ENCODE data around the gene SLC22A1. TPM values are rescaled to one million over a fixed set of nuclear protein-coding genes. Genes with fewer than 3 reads are reported as not detected.

Gene SLC22A1
- total and polyA plus RNA-seq, 2 of the 13 experiments (the other 11 are each of a cell fraction or from before 2014, with no cell fraction given): 0.80 to 0.87 TPM

DNA sequence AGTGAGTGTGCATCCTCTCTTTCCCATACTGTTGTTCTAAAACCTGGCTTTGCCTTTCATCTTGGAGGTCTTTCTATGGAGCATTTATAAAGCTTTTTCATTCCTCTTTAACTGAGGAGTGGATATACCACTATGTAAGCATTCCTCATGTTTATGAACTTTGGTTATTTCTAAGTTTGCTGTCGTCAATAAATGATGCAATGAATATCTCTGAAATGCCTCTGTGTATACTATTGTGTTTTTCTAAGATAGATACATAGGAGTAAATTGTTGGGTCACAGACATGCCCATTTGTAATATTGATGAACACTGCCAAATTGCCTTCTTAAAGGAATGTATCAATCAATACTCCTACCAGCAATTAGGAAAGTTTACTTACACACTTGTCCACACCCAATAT is 83.1 kb downstream of the SLC22A1 start:
- Histone ChIP-seq H3K4me2 (ENCODE audit: low read depth, low read length) (no peak overlapping the region), H3K79me2 (ENCODE audit: insufficient read depth, low read length) (no peaks in the 10 kb centered on the region), H4K20me1 (ENCODE audit: insufficient read depth, low read length) (no peaks in the 10 kb centered on the region), H3K9ac (ENCODE audit: insufficient read depth, low read depth, low read length) (no peak overlapping the region), H3K27ac (ENCODE audit: extremely low read length, insufficient read depth, low read length) (no peak overlapping the region), H2AFZ (ENCODE audit: low read length) (no peak overlapping the region), H3K4me3 (replicated peaks in 1 of 3; ENCODE audit: insufficient read depth in 1 of 3, low read depth in 2 of 3, low read length in 3 of 3) (no peak overlapping the region), H3K36me3 (replicated peaks in 1 of 2; ENCODE audit: control insufficient read depth in 1 of 2, insufficient read depth in 2 of 2, low read length in 2 of 2) (no peaks in the 10 kb centered on the region), H3K27me3 (ENCODE audit: control insufficient read depth in 1 of 2, insufficient read depth in 2 of 2, low read length in 2 of 2) (peaks cover 0 to 4% of the 10 kb centered on the region in 2 experiments; a peak in 1 of 5 replicates), H3K9me3 (ENCODE audit: low read length) (peaks cover 11% of the 10 kb centered on the region; the same call in 1 of the 2 replicates), H3K4me1 (ENCODE audit: insufficient read depth, low read length) (no peaks in the 10 kb centered on the region)
- in situ Hi-C loops (cut with HindIII; ENCODE audit: extremely low pct_ligation_motif_present, low pct_unique_long_range_greater_than_20kb) (no loop called here), intact Hi-C loops (cut with micrococcal nuclease; ENCODE audit: unreplicated experiment) (no loop called here)
- no TSS peak for BruUV-seq (replicated peaks)
- CTCF ChIA-PET (ENCODE audit: low intra/inter-chr PET ratio, low total read pairs): no interaction called here
- FAIRE-seq (no peak), ATAC-seq (no peak), DNase-seq (ENCODE audit: low spot score) (no peak)
- 3% methylated on average over 1 of the region's 1 CpG for WGBS (ENCODE audit: low lambda C conversion rate)
- POLR2A ChIA-PET: no interaction called here
- no peak for TF ChIP-seq GABPA (IDR thresholded peaks at IDR 0.05; ENCODE audit: low read depth, low read length)
- TF ChIP-seq GABPA (CRISPR knock-in tag; IDR thresholded peaks at IDR 0.05; ENCODE audit: low read depth): no peak
- TF ChIP-seq NFRKB (IDR thresholded peaks at IDR 0.05): no peak
- TF ChIP-seq NR2C2 (CRISPR knock-in tag; IDR thresholded peaks at IDR 0.05; ENCODE audit: borderline replicate concordance): no peak
- no peak for TF ChIP-seq ATRX (CRISPR knock-in tag; IDR thresholded peaks at IDR 0.05; ENCODE audit: borderline replicate concordance)
- TF ChIP-seq STAG1 (CRISPR knock-in tag; IDR thresholded peaks at IDR 0.05): no peak
- TF ChIP-seq ZNF34 (CRISPR knock-in tag; IDR thresholded peaks at IDR 0.05; ENCODE audit: borderline replicate concordance): no peak
- no peak for TF ChIP-seq ETS1 (CRISPR knock-in tag; IDR thresholded peaks at IDR 0.05)
- TF ChIP-seq, protein P1, sequence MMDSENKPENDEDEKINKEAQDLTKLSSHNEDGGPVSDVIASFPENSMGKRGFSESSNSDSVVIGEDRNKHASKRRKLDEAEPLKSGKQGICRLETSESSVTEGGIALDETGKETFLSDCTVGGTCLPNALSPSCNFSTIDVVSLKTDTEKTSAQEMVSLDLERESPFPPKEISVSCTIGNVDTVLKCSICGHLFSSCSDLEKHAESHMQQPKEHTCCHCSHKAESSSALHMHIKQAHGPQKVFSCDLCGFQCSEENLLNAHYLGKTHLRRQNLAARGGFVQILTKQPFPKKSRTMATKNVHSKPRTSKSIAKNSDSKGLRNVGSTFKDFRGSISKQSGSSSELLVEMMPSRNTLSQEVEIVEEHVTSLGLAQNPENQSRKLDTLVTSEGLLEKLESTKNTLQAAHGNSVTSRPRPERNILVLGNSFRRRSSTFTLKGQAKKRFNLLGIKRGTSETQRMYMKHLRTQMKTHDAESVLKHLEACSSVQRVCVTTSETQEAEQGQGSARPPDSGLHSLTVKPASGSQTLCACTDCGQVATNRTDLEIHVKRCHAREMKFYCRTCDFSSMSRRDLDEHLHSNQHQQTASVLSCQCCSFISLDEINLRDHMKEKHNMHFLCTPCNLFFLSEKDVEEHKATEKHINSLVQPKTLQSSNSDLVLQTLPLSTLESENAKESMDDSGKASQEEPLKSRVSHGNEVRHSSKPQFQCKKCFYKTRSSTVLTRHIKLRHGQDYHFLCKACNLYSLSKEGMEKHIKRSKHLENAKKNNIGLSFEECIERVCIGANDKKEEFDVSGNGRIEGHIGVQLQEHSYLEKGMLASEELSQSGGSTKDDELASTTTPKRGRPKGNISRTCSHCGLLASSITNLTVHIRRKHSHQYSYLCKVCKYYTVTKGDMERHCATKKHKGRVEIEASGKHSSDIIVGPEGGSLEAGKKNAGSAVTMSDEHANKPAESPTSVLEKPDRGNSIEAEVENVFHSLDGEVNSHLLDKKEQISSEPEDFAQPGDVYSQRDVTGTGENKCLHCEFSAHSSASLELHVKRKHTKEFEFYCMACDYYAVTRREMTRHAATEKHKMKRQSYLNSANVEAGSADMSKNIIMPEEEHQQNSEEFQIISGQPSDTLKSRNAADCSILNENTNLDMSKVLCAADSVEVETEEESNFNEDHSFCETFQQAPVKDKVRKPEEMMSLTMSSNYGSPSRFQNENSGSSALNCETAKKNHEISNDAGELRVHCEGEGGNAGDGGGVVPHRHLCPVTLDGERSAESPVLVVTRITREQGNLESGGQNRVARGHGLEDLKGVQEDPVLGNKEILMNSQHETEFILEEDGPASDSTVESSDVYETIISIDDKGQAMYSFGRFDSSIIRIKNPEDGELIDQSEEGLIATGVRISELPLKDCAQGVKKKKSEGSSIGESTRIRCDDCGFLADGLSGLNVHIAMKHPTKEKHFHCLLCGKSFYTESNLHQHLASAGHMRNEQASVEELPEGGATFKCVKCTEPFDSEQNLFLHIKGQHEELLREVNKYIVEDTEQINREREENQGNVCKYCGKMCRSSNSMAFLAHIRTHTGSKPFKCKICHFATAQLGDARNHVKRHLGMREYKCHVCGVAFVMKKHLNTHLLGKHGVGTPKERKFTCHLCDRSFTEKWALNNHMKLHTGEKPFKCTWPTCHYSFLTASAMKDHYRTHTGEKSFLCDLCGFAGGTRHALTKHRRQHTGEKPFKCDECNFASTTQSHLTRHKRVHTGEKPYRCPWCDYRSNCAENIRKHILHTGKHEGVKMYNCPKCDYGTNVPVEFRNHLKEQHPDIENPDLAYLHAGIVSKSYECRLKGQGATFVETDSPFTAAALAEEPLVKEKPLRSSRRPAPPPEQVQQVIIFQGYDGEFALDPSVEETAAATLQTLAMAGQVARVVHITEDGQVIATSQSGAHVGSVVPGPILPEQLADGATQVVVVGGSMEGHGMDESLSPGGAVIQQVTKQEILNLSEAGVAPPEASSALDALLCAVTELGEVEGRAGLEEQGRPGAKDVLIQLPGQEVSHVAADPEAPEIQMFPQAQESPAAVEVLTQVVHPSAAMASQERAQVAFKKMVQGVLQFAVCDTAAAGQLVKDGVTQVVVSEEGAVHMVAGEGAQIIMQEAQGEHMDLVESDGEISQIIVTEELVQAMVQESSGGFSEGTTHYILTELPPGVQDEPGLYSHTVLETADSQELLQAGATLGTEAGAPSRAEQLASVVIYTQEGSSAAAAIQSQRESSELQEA (CRISPR knock-in tag; IDR thresholded peaks at IDR 0.05; ENCODE audit: not compliant biosample characterization): no peak
- no peak for TF ChIP-seq RXRB (CRISPR knock-in tag; IDR thresholded peaks at IDR 0.05; ENCODE audit: borderline replicate concordance)
- TF ChIP-seq HES4 (CRISPR knock-in tag; IDR thresholded peaks at IDR 0.05; ENCODE audit: borderline replicate concordance): no peak
- no peak for TF ChIP-seq SIN3A (IDR thresholded peaks at IDR 0.05; ENCODE audit: borderline replicate concordance, low read depth, low read length)
- TF ChIP-seq CENPT (CRISPR knock-in tag; IDR thresholded peaks at IDR 0.05; ENCODE audit: low read depth): no peak
- TF ChIP-seq DMTF1 (CRISPR knock-in tag; IDR thresholded peaks at IDR 0.05): no peak

All from HepG2 (cell line).